ENCODE results near the gene SOX1.

The SOX1 gene

GRCh38 chr13:112058941-112059340 is 8.0 kb upstream of the SOX1 start:
- Histone ChIP-seq H3K4me3 (ENCODE audit: extremely low read depth, insufficient read depth, low read length, poor library complexity, severe bottlenecking) (no peak overlapping the region), H3K9me3 (ENCODE audit: control insufficient read depth, low read length) (no peaks in the 10 kb centered on the region), H3K4me1 (ENCODE audit: control insufficient read depth, insufficient read depth, low read length, poor library complexity, severe bottlenecking) (peaks cover 6% of the 10 kb centered on the region), H3K36me3 (ENCODE audit: control insufficient read depth, insufficient read depth, low read length) (no peaks in the 10 kb centered on the region), H3K27ac (ENCODE audit: low read depth, low read length, severe bottlenecking) (no peak overlapping the region)
- 0% methylated on average over 1 of the region's 5 CpGs for WGBS, 2 experiments (ENCODE audit: insufficient coverage in 2 of 2)

DNA sequence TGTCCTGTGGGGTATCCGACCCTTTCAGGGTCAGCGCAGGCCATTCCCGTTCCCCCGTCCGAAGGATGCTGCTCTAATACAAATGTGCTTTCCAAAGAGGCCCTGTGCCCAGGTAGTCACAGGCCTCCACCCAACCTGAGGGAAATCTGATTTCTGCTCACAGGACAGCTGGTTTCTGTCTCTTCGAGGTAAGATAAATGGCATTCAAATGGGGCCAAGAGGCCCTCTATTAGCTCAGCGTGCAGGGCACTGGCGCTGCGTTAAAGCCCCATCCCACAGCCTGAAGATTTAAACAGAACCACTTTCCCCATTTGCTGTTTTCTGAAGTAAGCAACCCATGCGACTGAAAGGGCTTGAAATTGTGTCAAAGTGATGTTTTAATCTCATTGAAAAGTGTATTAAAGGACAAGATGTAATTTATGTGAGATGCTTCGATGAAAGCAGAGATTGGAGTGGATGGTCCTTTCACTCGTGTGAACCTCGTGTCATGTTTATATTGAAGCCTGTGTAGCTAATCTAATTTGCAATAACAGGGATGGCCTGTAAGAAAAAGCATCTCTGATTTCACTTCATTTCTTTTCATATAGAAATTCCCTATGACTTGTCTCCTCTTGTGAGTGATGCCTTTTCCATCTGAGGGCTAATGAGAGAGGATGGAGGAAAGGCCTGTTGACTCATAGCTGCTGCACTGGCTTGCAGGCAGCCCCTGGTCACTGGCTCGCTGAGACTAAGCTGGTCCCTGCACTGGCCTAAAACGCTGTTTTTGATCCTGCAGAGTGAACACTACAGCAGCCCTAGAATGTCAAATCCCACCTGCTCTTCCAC is 7.3 kb upstream of the SOX1 start:
- no peak overlapping the region for H3K27ac ChIP-seq (ENCODE audit: low read depth, low read length, severe bottlenecking)
- no peaks in the 10 kb centered on the region for H3K9me3 ChIP-seq (ENCODE audit: control insufficient read depth, low read length)
- H3K36me3 ChIP-seq (ENCODE audit: control insufficient read depth, insufficient read depth, low read length) = no peaks in the 10 kb centered on the region
- no peak overlapping the region for H3K4me3 ChIP-seq (ENCODE audit: extremely low read depth, insufficient read depth, low read length, poor library complexity, severe bottlenecking)
- WGBS, 2 experiments (ENCODE audit: insufficient coverage in 2 of 2) = 10% methylated on average over 6 to 10 of the region's 15 CpGs
- peaks cover 2% of the 10 kb centered on the region for H3K4me1 ChIP-seq (ENCODE audit: control insufficient read depth, insufficient read depth, low read length, poor library complexity, severe bottlenecking)

- WGBS, 2 experiments (ENCODE audit: insufficient coverage in 2 of 2) = 21 to 50% methylated on average over 2 to 8 of the region's 14 CpGs
- Histone ChIP-seq H3K4me1 (ENCODE audit: control insufficient read depth, insufficient read depth, low read length, poor library complexity, severe bottlenecking) (peaks cover 2% of the 10 kb centered on the region), H3K9me3 (ENCODE audit: control insufficient read depth, low read length) (no peaks in the 10 kb centered on the region), H3K36me3 (ENCODE audit: control insufficient read depth, insufficient read depth, low read length) (no peaks in the 10 kb centered on the region), H3K4me3 (ENCODE audit: extremely low read depth, insufficient read depth, low read length, poor library complexity, severe bottlenecking) (no peak overlapping the region), H3K27ac (ENCODE audit: low read depth, low read length, severe bottlenecking) (no peak overlapping the region)
Observed at GRCh38 chr13:112060282-112060830, 6.6 kb upstream of the SOX1 start.

GRCh38 chr13:112060899-112061366 is 6.0 kb upstream of the SOX1 start:
- peaks cover 6% of the 10 kb centered on the region for H3K4me1 ChIP-seq (ENCODE audit: control insufficient read depth, insufficient read depth, low read length, poor library complexity, severe bottlenecking)
- WGBS, 2 experiments (ENCODE audit: insufficient coverage in 2 of 2) = 0% methylated on average over 13 to 19 of the region's 29 CpGs
- H3K9me3 ChIP-seq (ENCODE audit: control insufficient read depth, low read length) = no peaks in the 10 kb centered on the region
- no peak overlapping the region for H3K27ac ChIP-seq (ENCODE audit: low read depth, low read length, severe bottlenecking)
- H3K4me3 ChIP-seq (ENCODE audit: extremely low read depth, insufficient read depth, low read length, poor library complexity, severe bottlenecking) = no peak overlapping the region
- H3K36me3 ChIP-seq (ENCODE audit: control insufficient read depth, insufficient read depth, low read length) = no peaks in the 10 kb centered on the region

DNA sequence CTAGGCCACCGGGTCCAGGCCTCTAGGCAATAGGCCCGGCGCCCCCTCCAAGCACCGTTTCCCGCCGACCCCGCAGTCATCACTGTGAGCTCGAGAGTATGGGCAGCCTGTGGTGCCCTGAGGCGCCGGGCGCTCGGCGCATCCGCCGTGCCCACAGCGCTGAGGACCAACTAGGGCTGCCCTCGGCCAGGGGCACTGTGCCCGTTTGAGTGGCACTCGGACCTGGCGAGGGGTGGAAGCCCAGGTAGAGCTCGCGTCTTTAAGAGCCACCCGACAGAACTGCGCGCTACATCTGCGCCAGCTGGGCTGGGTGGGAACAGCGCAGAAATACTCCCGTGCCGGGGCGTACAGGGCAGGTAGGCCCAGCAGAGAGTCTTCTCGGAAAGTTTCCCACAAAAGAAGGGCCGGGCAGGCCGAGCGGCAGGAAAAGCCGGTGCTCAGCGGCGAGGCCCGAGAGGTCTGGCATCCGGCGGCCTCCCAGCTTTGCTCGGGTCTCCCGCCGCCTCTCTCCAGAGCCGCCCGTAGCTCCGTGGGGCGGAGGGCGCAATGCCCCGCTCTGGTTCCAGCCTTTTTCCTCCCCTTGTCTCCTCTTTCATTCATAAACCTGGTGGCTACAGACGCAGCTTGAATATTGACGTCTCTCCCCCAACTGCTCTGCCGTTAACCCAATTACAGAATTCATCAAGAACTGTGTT is 5.4 kb upstream of the SOX1 start:
- Histone ChIP-seq H3K4me1 (ENCODE audit: control insufficient read depth, insufficient read depth, low read length, poor library complexity, severe bottlenecking) (peaks cover 9% of the 10 kb centered on the region), H3K4me3 (ENCODE audit: extremely low read depth, insufficient read depth, low read length, poor library complexity, severe bottlenecking) (no peak overlapping the region), H3K9me3 (ENCODE audit: control insufficient read depth, low read length) (no peaks in the 10 kb centered on the region), H3K36me3 (ENCODE audit: control insufficient read depth, insufficient read depth, low read length) (no peaks in the 10 kb centered on the region), H3K27ac (ENCODE audit: low read depth, low read length, severe bottlenecking) (no peak overlapping the region)
- WGBS, 2 experiments (ENCODE audit: insufficient coverage in 2 of 2) = 0 to 2% methylated on average over 50 of the region's 52 CpGs

DNA sequence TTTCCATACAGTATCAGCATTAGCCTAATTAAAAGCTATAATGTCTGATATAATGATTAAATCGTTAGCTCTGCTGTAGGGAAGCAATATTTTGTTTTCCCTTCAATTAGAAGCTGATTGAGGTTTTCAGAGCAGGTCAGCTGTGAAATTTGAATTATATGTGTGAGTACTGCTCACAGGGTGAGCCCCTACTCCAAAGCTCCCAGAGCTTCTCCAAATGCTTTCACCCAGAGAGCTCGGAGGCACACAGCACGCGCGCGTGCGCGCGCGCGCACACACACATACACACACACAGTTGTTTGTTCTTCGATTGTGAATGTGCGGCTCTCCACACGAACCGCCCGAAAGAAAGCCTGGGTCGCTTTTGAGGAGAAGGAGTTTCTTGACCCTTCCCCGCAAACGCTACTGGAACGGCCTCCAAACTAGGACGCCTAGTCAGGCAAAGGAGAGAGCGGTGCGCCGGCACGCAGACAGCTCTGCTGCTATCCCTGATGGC is 4.8 kb upstream of the SOX1 start:
- H3K36me3 ChIP-seq (ENCODE audit: control insufficient read depth, insufficient read depth, low read length) = no peaks in the 10 kb centered on the region
- H3K4me3 ChIP-seq (ENCODE audit: extremely low read depth, insufficient read depth, low read length, poor library complexity, severe bottlenecking) = no peak overlapping the region
- H3K9me3 ChIP-seq (ENCODE audit: control insufficient read depth, low read length) = no peaks in the 10 kb centered on the region
- WGBS, 2 experiments (ENCODE audit: insufficient coverage in 2 of 2) = 2 to 11% methylated on average over 9 of the region's 25 CpGs
- H3K27ac ChIP-seq (ENCODE audit: low read depth, low read length, severe bottlenecking) = no peak overlapping the region
- peaks cover 7% of the 10 kb centered on the region for H3K4me1 ChIP-seq (ENCODE audit: control insufficient read depth, insufficient read depth, low read length, poor library complexity, severe bottlenecking)

GRCh38 chr13:112062571-112063570 is 4.1 kb upstream of the SOX1 start:
- H3K9me3 ChIP-seq (ENCODE audit: control insufficient read depth, low read length) = no peaks in the 10 kb centered on the region
- no peak overlapping the region for H3K27ac ChIP-seq (ENCODE audit: low read depth, low read length, severe bottlenecking)
- H3K4me1 ChIP-seq (ENCODE audit: control insufficient read depth, insufficient read depth, low read length, poor library complexity, severe bottlenecking) = peaks cover 7% of the 10 kb centered on the region
- WGBS, 2 experiments (ENCODE audit: insufficient coverage in 2 of 2) = 2 to 4% methylated on average over 55 to 62 of the region's 78 CpGs
- no peak overlapping the region for H3K4me3 ChIP-seq (ENCODE audit: extremely low read depth, insufficient read depth, low read length, poor library complexity, severe bottlenecking)
- no peaks in the 10 kb centered on the region for H3K36me3 ChIP-seq (ENCODE audit: control insufficient read depth, insufficient read depth, low read length)

GRCh38 chr13:112063807-112064206 is 3.1 kb upstream of the SOX1 start:
- H3K4me3 ChIP-seq (ENCODE audit: extremely low read depth, insufficient read depth, low read length, poor library complexity, severe bottlenecking) = no peak overlapping the region
- 13 to 50% methylated on average over 1 of the region's 2 CpGs for WGBS, 2 experiments (ENCODE audit: insufficient coverage in 2 of 2)
- no peaks in the 10 kb centered on the region for H3K36me3 ChIP-seq (ENCODE audit: control insufficient read depth, insufficient read depth, low read length)
- H3K27ac ChIP-seq (ENCODE audit: low read depth, low read length, severe bottlenecking) = no peak overlapping the region
- H3K9me3 ChIP-seq (ENCODE audit: control insufficient read depth, low read length) = no peaks in the 10 kb centered on the region
- peaks cover 7% of the 10 kb centered on the region for H3K4me1 ChIP-seq (ENCODE audit: control insufficient read depth, insufficient read depth, low read length, poor library complexity, severe bottlenecking)

GRCh38 chr13:112064222-112064621 is 2.7 kb upstream of the SOX1 start:
- Histone ChIP-seq H3K36me3 (ENCODE audit: control insufficient read depth, insufficient read depth, low read length) (no peaks in the 10 kb centered on the region), H3K4me3 (ENCODE audit: extremely low read depth, insufficient read depth, low read length, poor library complexity, severe bottlenecking) (no peak overlapping the region), H3K9me3 (ENCODE audit: control insufficient read depth, low read length) (no peaks in the 10 kb centered on the region), H3K27ac (ENCODE audit: low read depth, low read length, severe bottlenecking) (no peak overlapping the region), H3K4me1 (ENCODE audit: control insufficient read depth, insufficient read depth, low read length, poor library complexity, severe bottlenecking) (peaks cover 7% of the 10 kb centered on the region)
- 14 to 19% methylated on average over 7 of the region's 7 CpGs for WGBS, 2 experiments (ENCODE audit: insufficient coverage in 2 of 2)

- 1 to 2% methylated on average over 10 to 11 of the region's 11 CpGs for WGBS, 2 experiments (ENCODE audit: insufficient coverage in 2 of 2)
- no peak overlapping the region for H3K27ac ChIP-seq (ENCODE audit: low read depth, low read length, severe bottlenecking)
- no peak overlapping the region for H3K4me3 ChIP-seq (ENCODE audit: extremely low read depth, insufficient read depth, low read length, poor library complexity, severe bottlenecking)
- no peaks in the 10 kb centered on the region for H3K36me3 ChIP-seq (ENCODE audit: control insufficient read depth, insufficient read depth, low read length)
- H3K4me1 ChIP-seq (ENCODE audit: control insufficient read depth, insufficient read depth, low read length, poor library complexity, severe bottlenecking) = peaks cover 7% of the 10 kb centered on the region
- H3K9me3 ChIP-seq (ENCODE audit: control insufficient read depth, low read length) = no peaks in the 10 kb centered on the region
Observed at GRCh38 chr13:112065521-112065866, 1.5 kb upstream of the SOX1 start.
